RWPE2 (cell line): ENCODE data around the gene TMEM163.

Source experiments
- ATAC-seq: fragments of 200-7000 bp; cut with Tn5 transposase; 3 replicates; pipeline ENCODE4 v1.9.1; 2021; ENCODE audit warnings: low read depth
- DNase-seq: peaks from one replicate; pipeline ENCODE4 v3.0.0-alpha.2; 2020; ENCODE audit warnings: low spot score
- H3K27ac ChIP-seq: fragments of 450-650 bp; 2 replicates; pipeline ENCODE4 v1.5.1; 2017; ENCODE audit warnings: mild to moderate bottlenecking; ENCODE audit not compliant: poor library complexity, severe bottlenecking
- H3K27me3 ChIP-seq: fragments of 250-450 bp; sonication (Bioruptor Pico); 2 replicates; pipeline ENCODE4 v1.5.1; 2021; ENCODE audit warnings: mild to moderate bottlenecking, moderate library complexity; ENCODE audit not compliant: insufficient read depth, poor library complexity, severe bottlenecking
- H3K36me3 ChIP-seq: fragments of 250-450 bp; sonication (Bioruptor Pico); 2 replicates; pipeline ENCODE4 v1.5.1; 2020; ENCODE audit warnings: low read depth, mild to moderate bottlenecking, moderate library complexity
- H3K4me1 ChIP-seq: fragments of 250-450 bp; sonication (Bioruptor Pico); 2 replicates; pipeline ENCODE4 v1.5.1; 2021; ENCODE audit warnings: mild to moderate bottlenecking, moderate library complexity; ENCODE audit not compliant: insufficient read depth, poor library complexity, severe bottlenecking
- H3K4me3 ChIP-seq: fragments of 250-450 bp; sonication (Bioruptor Pico); 2 replicates; pipeline ENCODE4 v1.5.1; 2021; ENCODE audit warnings: mild to moderate bottlenecking, moderate library complexity; ENCODE audit not compliant: severe bottlenecking
- H3K9me3 ChIP-seq: fragments of 250-450 bp; sonication (Bioruptor Pico); 2 replicates; pipeline ENCODE4 v1.5.1; 2021; ENCODE audit warnings: mild to moderate bottlenecking, moderate library complexity; ENCODE audit not compliant: severe bottlenecking
- CTCF ChIP-seq: fragments of 450-650 bp; IDR thresholded peaks from one replicate; pipeline ENCODE4 v1.5.1; 2017; ENCODE audit warnings: mild to moderate bottlenecking, moderate library complexity; ENCODE audit not compliant: poor library complexity, severe bottlenecking

Gene TMEM163

GRCh38 chr2:134410831-134411231 lies 308.0 kb downstream of the TMEM163 start:
- peaks cover 28% of the 10 kb centered on the region for H3K4me1 ChIP-seq
- no peaks in the 10 kb centered on the region; the same call in 1 of the 2 replicates for H3K36me3 ChIP-seq
- DNase-seq = no peak
- H3K27ac ChIP-seq = no peak overlapping the region
- H3K9me3 ChIP-seq = no peaks in the 10 kb centered on the region
- TF ChIP-seq CTCF = no peak
- no peaks in the 10 kb centered on the region for H3K27me3 ChIP-seq
- ATAC-seq = no peak
- no peak overlapping the region for H3K4me3 ChIP-seq

GRCh38 chr2:134410006-134410405 lies 308.8 kb downstream of the TMEM163 start:
- TF ChIP-seq CTCF = no peak
- no peaks in the 10 kb centered on the region for H3K9me3 ChIP-seq
- H3K27me3 ChIP-seq = no peaks in the 10 kb centered on the region
- H3K4me3 ChIP-seq = no peak overlapping the region
- H3K36me3 ChIP-seq = no peaks in the 10 kb centered on the region; the same call in 1 of the 2 replicates
- peaks cover 36% of the 10 kb centered on the region for H3K4me1 ChIP-seq
- no peak overlapping the region for H3K27ac ChIP-seq
- no peak for DNase-seq
- ATAC-seq = no peak

- Histone ChIP-seq H3K4me1 (peaks cover 37% of the 10 kb centered on the region), H3K27ac (peak overlapping the region; percentile 95)
Observed at GRCh38 chr2:134408791-134409190, 310.0 kb downstream of the TMEM163 start.

GRCh38 chr2:134408386-134408785 lies 310.4 kb downstream of the TMEM163 start:
- Histone ChIP-seq H3K9me3 (no peaks in the 10 kb centered on the region), H3K27me3 (no peaks in the 10 kb centered on the region), H3K36me3 (no peaks in the 10 kb centered on the region; the same call in 1 of the 2 replicates), H3K4me3 (no peak overlapping the region), H3K4me1 (peaks cover 37% of the 10 kb centered on the region), H3K27ac (peak overlapping the region; percentile 95)
- TF ChIP-seq CTCF = no peak
- ATAC-seq (no peak), DNase-seq (no peak)

More at GRCh38 chr2:134408791-134409190, 310.0 kb downstream of the TMEM163 start:
- H3K4me3 ChIP-seq = no peak overlapping the region
- DNase-seq = no peak
- no peak for TF ChIP-seq CTCF
- no peaks in the 10 kb centered on the region; the same call in 1 of the 2 replicates for H3K36me3 ChIP-seq
- H3K27me3 ChIP-seq = no peaks in the 10 kb centered on the region
- H3K9me3 ChIP-seq = no peaks in the 10 kb centered on the region
- no peak for ATAC-seq

GRCh38 chr2:134407154-134407890 lies 311.5 kb downstream of the TMEM163 start:
- peaks cover 38% of the 10 kb centered on the region for H3K4me1 ChIP-seq
- TF ChIP-seq CTCF = no peak
- no peak for DNase-seq
- no peaks in the 10 kb centered on the region for H3K9me3 ChIP-seq
- H3K4me3 ChIP-seq = no peak overlapping the region
- peak overlapping the region; percentile 95 for H3K27ac ChIP-seq
- H3K27me3 ChIP-seq = no peaks in the 10 kb centered on the region
- H3K36me3 ChIP-seq = no peaks in the 10 kb centered on the region; the same call in 1 of the 2 replicates
- peak; percentile 24; the same call in 1 of the 3 replicates for ATAC-seq
